HG03520 (cell line): ENCODE results near the gene SOBP.
A peak's percentile ranks its signal among the peaks of the same experiment; 100 is the strongest.

Source experiments
- ATAC-seq: cut with Tn5 transposase; IDR thresholded peaks from one replicate; pipeline ENCODE4 v1.9.1; 2021; ENCODE audit warnings: mild to moderate bottlenecking, moderate library complexity; ENCODE audit not compliant: unreplicated experiment

The SOBP gene

GRCh38 chr6:107611094-107611810, 121.3 kb downstream of the SOBP start:
- ATAC-seq = no peak

- ATAC-seq = no peak
Observed at GRCh38 chr6:107612762-107613415, 123.0 kb downstream of the SOBP start.

DNA sequence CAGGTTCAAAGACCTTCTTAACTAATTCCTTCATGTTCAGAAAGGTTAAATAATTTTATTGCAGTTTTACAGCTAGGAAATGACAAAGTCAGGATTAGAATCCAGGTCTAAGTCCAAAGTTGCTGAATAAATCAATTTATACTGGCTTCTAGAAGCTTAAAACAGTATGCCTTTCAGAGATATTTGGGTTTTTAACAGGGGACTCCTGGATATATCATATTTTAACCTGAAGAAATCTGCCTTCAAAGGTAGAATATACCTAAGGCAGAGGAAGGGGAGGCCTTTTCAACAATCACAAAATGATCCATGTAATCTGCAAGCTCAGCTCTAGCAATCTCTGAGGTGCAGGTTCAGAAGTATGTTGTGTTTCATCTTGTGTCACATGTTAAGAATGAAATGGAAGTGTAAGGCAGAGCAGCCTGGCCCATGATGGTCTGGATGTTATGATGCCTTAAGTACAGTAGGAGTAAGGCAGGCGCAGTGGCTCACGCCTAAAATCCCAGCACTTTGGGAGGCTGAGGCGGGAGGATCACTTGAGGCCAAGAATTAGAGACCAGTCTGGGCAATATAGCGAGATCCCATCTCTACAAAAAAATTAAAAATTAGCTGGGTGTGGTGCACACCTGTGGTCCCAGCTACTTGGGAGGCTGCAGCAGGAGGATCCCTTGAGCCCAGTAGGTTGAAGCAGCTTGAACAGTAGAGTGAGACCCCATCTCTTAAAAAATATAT, 123.9 kb downstream of the SOBP start:
- ATAC-seq = no peak

GRCh38 chr6:107614828-107615227, 124.9 kb downstream of the SOBP start:
- no peak for ATAC-seq

GRCh38 chr6:107616775-107617174, 126.9 kb downstream of the SOBP start:
- ATAC-seq = no peak

GRCh38 chr6:107617341-107617932, 127.5 kb downstream of the SOBP start:
- no peak for ATAC-seq

GRCh38 chr6:107618672-107619071, 128.8 kb downstream of the SOBP start:
- ATAC-seq = peak; percentile 96

GRCh38 chr6:107620732-107621131, 130.8 kb downstream of the SOBP start:
- ATAC-seq = no peak

- ATAC-seq = no peak
Observed at GRCh38 chr6:107621229-107621937, 131.5 kb downstream of the SOBP start.

DNA sequence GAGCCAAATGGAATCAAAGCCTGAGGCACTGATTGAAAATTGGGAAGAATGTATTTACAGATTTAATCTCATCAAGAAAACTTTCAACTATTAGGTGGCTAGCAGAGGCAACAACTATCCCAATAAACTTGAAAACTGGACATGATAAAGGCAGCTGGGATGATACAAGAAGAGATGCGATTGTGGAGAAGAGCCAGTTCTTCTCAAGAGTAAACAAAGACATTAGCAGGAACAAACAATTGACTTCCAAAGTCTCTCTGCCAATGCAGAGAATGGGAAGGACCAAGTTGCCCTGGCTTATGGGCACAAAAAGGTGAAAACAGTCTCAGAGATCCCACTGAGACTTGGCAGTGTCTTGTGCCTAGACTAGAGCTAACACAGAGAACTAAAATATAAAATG, 132.4 kb downstream of the SOBP start:
- no peak for ATAC-seq

DNA sequence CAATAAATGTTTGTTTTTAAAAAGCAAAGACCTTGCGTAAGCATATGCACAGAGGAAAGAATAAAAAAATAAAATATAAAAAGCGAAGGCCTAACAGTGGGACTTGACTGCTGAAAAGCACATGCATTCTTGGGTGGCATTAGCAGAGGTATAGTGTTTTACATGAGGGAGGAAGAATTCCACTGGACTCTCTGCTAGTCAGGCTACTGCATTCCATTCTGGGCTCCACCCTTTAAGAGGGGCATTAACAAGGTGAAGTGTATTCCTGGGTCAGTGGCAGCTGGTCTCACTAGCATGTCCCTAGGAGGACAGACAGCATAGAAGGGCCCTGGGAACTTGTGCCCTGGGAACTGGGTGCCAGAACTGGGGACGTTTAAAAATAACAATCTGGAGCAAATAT, 134.1 kb downstream of the SOBP start:
- no peak for ATAC-seq

- ATAC-seq = no peak
Observed at GRCh38 chr6:107624541-107624940, 134.6 kb downstream of the SOBP start.

- no peak for ATAC-seq
Observed at GRCh38 chr6:107625264-107625663, 135.3 kb downstream of the SOBP start.

DNA sequence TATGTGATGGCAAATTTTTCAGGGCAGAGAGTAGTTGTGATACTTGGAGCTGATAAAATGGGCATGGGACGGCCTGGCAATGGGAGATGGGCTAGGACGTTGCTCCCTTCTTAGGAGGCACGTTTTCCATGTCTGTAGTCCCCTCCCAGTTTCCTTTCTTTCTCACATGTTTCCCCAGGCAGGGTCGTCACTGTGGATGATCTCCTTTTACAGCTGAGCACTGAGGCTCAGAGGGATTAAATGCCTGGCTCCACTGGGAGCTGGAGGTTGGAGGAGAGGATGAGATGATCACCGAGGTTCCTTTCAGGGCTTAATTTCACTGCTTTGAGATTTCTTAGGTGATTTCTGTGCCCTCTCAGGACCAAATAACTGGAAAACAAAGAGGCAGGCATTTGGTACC, 136.7 kb downstream of the SOBP start:
- ATAC-seq = no peak

- no peak for ATAC-seq
Observed at GRCh38 chr6:107627969-107628368, 138.1 kb downstream of the SOBP start.

DNA sequence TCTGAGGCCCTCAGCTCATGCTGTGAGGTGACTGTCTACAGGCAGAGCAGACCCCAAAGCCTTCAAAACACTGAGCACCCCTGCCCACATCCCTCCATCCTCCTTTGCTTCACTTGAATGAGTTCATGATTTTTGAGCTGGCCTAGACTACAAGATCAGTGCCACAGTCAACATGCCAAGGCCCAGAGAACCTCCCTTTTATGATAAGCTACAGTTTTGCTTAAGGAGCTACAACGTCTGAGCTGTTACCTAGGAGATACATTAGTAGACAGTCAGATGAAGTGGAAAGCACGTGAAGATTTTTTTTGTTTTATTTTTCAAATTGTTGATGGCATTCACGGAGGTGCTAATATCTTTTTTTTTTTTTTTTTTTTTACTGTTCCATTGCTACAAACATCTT, 139.0 kb downstream of the SOBP start:
- no peak for ATAC-seq

DNA sequence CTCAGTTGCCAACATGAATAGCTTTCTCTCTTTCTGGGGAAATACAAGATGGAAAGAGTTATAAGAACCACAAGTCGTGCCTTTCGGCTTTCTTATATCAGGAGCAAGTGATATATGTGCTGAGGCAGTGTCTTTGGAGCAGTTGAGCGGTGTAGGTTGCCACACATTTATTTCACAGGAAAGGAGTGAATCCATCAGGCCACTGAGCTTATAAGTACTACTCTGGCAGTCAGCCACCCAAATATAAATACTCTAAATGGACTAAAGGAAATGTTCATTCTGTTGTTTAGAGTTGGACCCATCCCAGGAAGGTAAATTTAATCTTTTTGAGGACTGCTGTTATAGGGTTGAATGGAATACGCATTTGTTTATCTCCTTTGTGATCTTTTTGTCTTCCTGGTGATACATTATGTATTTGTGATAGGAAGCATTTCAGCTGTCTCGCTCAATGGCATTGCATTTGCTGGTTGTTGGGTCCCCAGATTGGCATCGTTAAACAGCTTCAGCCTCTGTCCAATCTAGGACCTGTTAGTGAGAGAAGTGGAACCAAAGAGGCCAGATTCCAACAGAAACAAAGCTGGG, 139.7 kb downstream of the SOBP start:
- no peak for ATAC-seq

GRCh38 chr6:107630348-107630977, 140.5 kb downstream of the SOBP start:
- ATAC-seq = no peak

GRCh38 chr6:107632381-107633136, 142.6 kb downstream of the SOBP start:
- no peak for ATAC-seq
